GM18502 (cell line): Measurements from ENCODE around the gene CST8.
"Not testable (repeated sequence)": the region's sequence is repeated elsewhere in the genome, so short reads cannot be mapped to it uniquely, and the experiment has no call there.

Source experiments
- ATAC-seq: cut with Tn5 transposase; IDR thresholded peaks from one replicate; pipeline ENCODE4 v1.9.1; 2021; ENCODE audit warnings: mild to moderate bottlenecking; ENCODE audit not compliant: unreplicated experiment, poor library complexity

CST8 gene

GRCh38 chr20:23473293-23473692 lies 17.6 kb upstream of the CST8 start:
- not testable (repeated sequence) for ATAC-seq

DNA sequence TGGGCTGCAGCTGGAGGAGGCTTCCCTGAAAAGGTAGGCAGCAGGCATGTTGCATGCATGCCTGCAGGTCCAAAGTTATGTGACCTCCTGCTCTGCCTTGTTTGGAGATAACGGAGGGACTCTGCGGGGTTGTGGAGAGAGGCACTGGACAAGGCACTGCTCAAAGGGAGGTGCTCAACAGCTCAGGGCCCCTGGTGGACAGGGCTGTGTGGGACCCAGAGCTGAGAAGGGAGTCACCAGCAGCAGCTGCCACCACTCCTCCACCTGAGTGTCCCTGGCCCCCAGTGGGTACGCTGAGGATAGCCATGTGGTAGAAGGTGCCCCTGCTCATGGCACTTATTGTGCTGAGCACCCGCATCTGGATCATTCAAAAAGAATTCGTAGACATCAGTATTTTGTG lies 15.5 kb upstream of the CST8 start:
- ATAC-seq: no peak

GRCh38 chr20:23476015-23476754 lies 14.7 kb upstream of the CST8 start:
- ATAC-seq: no peak

GRCh38 chr20:23477223-23477622 lies 13.7 kb upstream of the CST8 start:
- ATAC-seq: no peak

DNA sequence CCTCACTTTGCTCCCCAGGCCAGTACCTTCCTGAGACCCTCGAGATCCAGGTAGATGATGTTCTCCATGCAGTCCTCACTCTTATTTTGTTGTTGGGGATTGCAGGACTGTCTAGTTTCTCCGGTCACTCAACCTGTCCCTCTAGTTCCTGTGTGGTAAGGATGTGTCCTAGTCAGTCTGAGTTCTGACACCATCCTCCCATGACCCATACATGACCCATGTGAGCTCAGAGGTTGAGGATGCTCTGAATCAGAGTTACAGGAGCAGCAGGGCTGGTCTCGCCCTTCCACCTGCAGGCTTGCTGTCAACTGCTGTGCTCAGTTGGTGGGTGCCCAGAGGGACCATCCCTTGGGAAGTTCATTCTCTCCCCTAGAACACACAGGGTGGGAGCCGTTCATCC lies 11.9 kb upstream of the CST8 start:
- ATAC-seq: no peak

DNA sequence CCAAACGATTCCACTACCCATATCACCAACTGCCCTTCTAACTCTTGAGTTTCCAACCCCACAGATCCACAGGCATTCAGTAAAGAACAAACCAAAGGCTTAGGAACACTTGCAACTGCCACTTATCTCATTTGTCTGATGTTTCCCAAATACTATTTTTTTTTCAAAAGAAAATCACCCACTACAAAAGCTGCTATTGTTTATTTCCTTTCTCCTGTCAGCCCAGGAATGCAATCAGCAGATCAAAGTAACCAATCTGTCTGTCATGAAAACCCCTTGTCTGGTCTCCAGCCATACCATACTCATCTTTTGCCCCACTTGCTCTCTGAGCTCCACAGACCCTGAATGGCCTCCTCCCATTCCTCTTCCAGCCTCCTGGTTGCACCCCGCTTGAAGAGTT lies 8.8 kb upstream of the CST8 start:
- no peak for ATAC-seq

DNA sequence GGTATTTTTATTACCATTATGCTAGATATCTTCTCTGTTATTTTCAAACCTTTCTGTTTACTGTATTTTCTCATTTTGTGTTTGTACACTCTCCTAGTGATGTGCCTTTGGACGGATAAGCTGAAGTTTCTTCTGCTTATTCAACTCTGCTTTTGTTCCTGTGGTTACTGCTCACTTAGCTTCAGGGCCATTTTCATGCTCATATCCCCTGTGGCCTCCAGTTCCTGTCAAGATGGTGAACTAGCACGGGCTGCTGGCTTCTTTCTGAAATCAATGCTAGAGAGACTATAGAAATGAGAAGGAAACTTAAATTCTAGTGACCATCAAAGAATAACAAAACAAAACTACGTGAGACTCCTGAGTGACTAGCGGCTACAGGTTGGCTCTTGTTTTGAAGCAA lies 6.8 kb upstream of the CST8 start:
- no peak for ATAC-seq

DNA sequence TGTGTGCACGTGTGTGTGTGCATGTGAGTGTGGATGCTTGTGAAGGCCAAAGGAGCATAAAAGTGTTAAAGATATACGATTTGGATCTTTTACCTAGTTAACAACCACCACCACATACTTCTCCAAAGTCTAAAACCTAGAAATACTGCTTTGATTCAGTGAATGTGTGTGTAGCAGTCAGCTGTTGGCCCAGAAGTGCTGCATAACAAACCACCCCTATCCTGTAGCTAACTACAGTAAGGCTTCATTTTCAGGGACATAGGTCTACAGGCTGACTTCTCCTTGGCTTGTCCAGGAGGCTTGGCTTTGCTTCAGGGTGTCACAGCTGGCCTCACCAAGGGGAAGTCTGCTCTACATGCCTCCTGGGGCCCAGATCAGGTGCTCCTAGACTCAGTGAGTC lies 2.4 kb upstream of the CST8 start:
- no peak for ATAC-seq

DNA sequence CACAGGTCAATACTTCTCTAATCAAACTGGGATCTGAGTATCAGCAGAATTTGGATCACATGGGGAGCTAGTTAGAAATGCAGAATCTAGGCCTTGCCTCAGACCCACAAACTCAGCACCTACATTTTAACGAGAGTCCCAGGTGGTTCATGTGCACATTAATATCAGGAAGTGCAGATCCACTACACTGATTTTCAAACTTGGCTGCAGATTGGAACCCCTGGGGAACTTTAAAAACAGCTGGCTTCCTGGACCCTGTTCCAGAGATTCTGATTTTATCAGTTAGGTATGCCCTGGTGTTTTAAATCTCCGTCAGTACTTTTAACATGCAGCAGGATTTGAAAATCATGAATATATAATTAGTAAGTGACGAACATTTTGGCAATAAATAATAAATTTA lies 1.9 kb upstream of the CST8 start:
- ATAC-seq: no peak

DNA sequence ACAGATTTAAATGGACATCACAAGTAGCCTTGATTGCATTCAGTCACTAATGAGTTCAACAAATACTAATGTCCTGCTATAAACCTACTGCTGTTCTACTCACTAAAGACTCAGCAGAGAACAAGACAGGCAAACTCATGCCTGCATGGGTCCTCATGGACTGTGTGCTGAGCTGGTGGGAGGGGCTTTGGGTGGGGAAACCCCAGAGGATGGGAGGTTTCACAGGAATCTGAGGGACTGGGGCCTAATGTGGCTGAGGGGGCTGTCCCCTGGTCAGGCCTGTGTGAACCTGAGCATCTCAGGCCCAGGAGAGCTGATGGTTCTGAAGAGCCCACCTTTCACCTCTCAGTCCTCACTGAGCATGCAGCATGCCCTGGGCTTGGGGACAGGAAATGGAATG lies 1.4 kb downstream of the CST8 start:
- ATAC-seq: no peak

DNA sequence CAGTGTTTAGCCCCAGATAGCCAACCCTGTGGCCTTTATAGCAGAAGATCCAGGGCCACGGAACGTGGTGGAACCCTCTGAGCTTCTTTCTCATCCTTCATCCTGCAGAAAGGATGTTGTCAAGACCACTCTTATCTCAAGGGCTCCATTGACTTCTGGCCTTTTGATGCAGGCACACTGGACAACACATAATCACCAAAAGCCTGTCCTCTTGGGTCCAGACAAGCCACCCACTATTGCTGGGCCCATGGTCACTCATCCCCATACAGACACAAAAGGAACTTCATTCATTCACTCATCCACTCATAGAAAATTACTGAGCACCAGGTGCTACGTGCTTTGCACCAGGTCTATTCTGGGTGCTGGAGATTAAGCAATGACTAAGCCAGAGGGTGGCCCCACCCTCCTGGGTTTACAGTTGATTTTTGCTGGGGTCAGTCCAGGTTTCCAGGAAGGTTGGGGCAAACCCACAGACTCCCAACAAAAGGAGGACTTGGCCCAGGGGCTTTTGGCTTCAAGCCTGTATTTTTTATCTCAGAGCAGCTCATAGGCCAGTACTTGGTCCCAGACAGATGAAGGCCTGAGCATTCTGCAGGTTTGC lies 2.4 kb downstream of the CST8 start:
- no peak for ATAC-seq

DNA sequence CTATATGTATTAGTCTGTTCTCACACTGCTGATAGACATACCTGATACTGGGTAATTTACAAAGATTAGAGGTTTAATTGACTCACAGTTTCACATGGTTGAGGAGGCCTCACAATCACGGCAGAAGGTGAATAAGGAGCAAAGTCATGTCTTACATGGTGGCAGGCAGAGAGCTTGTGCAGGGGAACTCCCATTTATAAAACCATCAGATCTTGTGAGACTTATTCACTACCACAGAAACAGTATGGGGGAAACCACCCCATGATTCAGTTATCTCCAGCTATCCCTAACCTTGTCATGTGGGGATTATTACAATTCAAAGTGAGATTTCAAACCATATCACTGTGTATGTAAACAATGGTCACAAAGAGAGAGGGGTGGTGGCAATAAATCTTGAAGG lies 6.6 kb downstream of the CST8 start:
- ATAC-seq: no peak

GRCh38 chr20:23501926-23502325 lies 11.0 kb downstream of the CST8 start:
- no peak for ATAC-seq

DNA sequence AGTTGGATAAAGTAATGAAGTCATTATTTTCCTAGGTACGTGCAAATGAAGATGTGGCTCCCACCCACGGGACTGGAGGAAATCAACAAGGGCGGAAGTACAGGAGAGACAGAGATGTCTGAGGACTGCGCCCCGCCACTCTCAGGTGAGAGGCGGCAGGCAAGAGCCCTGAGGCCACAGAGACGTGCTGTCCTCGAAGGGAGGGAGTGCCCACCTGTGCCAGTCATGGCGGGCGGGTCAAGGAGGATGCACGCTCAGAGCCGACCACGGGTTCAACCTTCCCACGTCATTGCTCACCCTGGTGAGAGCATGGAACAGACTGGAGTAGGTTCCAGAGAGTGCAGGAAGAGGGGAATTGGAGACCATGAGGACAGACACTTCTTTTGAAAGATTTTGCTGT lies 12.7 kb downstream of the CST8 start:
- no peak for ATAC-seq

GRCh38 chr20:23507346-23507745 lies 16.4 kb downstream of the CST8 start:
- ATAC-seq: no peak

DNA sequence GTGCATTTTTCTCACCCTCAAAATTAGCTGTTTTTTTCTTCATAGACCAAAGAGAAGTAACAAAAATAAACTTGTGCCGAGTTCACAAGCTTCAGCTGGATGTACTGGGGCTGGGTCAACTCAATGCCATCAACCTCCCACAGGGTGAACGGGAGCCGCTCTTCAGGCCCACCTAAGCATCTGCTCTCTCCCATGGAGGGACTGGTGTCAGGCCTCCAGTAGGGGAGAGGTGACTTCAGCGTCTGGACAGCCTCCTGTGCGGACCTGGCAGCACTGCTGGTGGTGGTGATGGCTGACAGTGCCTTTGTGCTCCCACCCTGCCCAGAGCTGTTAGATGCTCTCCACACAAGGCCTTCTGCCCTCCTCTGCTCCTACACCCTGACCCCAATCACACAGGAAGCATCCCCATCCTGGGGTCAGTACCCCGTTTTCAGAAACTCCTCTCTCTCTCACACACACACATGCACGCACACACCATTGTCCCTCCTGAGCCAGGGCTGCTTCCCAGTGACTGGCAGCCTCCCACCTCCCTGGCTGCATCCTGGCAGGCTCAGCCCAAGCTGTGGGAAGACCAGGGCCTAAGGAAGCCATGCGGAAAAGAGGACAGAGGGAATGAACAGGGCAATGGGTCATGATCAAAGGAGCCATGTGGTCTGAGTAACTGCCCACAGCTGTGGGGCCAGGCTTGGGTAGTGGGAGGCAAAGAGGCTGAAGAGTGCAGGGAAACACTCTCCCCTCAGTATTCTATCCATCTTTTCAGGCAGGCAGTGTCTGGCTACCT lies 17.7 kb downstream of the CST8 start:
- no peak for ATAC-seq

DNA sequence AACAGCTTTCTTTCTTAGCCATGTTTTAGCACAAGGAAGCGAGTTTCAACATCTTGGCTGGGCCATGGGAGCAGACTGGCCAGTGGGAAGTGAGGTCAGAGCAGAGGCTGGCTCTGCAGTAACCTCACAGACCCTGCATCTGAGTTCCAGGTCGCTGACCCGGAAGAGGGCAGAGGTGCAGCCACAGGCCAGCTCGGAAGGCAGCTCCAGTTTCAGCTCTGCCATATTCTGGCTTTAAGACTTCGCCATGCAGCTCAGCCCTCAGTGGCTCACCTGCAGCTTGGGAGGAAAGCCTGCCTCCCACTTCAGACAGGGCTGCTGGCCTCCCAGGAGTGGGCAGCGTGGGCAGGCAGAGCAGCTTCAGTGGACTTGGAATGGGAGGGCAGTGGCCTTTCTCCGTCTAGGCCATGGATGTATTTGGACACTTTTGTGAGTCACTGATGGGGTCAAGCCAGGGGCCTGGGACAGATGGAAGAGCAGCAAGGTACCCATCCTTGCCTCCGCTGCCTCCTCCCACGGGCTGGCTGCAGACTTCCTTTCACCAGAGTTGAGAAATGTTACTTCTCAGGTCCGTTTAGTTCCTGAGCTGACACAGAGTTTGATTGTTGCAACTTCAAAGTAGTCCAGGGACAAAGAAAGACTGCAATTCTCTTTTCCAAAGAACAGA lies 18.5 kb downstream of the CST8 start:
- ATAC-seq: no peak

DNA sequence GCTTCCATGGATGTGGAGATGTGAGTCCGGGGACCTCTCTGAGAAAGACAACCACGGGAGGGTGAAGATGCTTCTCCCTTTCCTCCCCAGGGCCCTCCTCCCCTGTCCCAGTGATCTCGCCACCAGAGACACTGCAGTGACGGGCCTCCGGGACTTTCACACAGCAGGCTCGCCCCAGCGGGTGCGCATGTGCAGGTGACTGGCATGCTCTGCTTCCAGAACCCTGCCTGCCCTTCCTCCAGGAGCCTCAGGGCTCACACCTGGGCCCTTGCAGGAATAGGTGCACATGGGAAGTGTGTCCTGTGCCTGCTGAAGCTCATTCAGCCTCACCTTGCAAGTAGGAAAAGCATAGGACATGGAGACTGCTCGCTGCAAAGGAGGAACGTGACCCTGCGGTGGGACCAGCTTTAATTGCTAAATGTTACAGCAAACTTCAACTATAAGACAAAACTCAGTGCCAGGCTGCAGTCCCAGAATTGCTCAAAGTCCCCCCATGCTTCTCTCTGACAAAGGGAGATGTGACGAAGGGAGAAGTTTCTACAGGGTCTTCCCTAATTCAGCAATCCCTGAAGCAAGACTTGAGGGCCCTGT lies 19.2 kb downstream of the CST8 start:
- no peak for ATAC-seq

- ATAC-seq: peak; percentile 56
Observed at GRCh38 chr20:23513164-23513563, 22.2 kb downstream of the CST8 start.

GRCh38 chr20:23514848-23515247 lies 23.9 kb downstream of the CST8 start:
- no peak for ATAC-seq
